ENCODE data around the gene EVL. TPM values are rescaled to one million over a fixed set of nuclear protein-coding genes. Genes with fewer than 3 reads are reported as not detected.

Gene EVL
- total RNA-seq, 2 experiments from 2014 or later: 225 to 236 TPM

Other genes starting within 250 kb of the EVL start
- 1 to 10 TPM; 1.6 to 1.8 TPM for gene DEGS2, start 94.2 kb downstream of the EVL start, total RNA-seq
- 100 to 1,000 TPM; 109 to 119 TPM for gene YY1, start 173.7 kb downstream of the EVL start, total RNA-seq
- 1 to 10 TPM; 5.5 to 6.5 TPM for gene SLC25A29, start 241.0 kb downstream of the EVL start, total RNA-seq